NCI-H2029 (cell line): ENCODE data around the gene EHD4.

Source experiments
- DNase-seq: peaks from one replicate; lab custom pipeline; 2025; lab: John Stamatoyannopoulos, UW

EHD4 gene

GRCh38 chr15:41994772-41995475 lies 22.6 kb upstream of the EHD4 start:
- no peak for DNase-seq

DNA sequence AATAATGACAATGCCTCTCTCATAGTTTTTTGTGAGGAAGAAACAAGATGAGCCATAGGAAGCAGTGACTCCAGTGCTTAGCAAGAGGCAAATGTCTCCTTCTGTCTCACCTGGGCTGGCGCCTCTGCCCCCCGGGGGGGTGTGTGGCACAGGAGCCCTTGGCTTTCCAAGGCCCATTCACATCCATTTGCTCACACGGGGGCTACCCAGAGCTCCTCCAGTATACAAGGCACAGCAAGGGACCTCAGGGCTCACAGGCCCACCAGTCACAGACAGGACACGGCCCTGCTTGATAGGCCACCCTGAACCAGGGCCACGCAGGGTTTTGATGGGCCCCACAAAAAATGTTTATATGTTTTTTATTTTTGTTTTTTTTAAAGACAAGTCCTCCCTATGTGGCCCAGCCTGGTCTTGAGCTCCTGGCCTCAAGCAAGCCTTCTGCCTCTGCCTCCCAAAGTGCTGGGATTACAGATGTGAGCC lies 21.9 kb upstream of the EHD4 start:
- DNase-seq = no peak

- DNase-seq = no peak
Observed at GRCh38 chr15:41993472-41994170, 21.3 kb upstream of the EHD4 start.

- DNase-seq = no peak
Observed at GRCh38 chr15:41992803-41993190, 20.4 kb upstream of the EHD4 start.

DNA sequence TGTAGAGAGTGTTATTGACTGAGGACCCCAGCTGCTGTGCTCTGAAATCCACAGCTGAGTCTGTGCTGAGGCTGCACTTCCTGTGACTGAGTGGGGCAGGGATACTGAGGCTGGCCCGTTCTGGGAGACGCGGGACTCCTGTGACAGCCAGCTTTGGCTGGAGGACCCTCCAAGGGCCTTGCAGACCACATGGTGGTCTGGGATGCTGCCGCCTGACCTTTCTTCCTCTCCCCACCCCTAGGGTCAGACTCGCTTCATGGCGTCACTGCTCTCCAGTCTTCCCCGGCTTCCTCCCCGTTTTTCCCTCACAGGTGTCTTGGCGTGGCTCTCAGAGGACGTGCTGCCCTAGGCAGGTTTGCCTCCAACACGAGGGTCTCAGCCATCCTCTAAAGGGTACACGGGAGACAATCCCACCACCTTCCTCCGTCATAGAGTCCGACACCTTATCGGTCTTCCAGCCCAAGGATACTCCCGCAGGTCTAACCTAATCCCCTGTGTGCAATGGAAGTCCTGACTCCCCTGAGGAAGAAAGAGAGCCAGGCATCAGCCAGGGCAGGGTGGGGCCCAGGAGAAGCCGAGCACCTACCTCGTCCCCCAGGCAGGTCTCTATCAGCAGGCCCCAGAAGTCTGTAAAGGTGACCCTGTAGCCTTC lies 19.9 kb upstream of the EHD4 start:
- DNase-seq = no peak

GRCh38 chr15:41990691-41991090 lies 18.3 kb upstream of the EHD4 start:
- no peak for DNase-seq

- no peak for DNase-seq
Observed at GRCh38 chr15:41990243-41990605, 17.9 kb upstream of the EHD4 start.

DNA sequence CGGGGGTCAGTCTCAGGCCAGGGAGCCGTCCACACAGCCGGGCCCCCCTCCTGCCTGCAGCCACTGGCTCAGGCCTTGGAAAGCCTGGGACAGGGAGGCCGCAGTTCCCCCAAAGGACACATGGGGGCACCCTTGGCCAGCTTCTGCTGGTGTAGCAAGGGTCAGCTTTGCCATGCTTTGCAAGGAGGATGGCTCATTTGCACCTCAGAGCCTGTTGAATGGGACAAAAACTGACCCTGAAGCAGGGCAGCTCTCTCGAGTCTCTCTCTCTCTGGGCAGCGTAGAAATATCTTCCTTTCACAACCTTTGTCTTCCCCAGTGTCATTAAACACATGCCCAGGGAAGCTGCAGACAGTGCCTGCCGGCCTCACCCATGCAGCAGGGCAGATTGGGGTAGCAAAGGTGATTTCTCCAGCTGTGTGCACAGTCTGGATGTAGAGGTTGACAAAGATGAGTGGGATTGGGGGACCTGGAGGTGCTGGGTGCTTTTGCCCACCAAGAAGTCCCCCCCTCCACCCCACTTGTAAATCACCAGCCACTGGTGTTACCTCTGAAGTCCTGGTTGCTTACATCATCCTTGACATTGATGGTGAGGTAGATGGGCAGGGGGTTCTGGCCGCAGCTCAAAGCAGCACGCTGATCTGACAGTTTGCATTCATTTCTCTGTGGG lies 17.4 kb upstream of the EHD4 start:
- peak; percentile 12 for DNase-seq

DNA sequence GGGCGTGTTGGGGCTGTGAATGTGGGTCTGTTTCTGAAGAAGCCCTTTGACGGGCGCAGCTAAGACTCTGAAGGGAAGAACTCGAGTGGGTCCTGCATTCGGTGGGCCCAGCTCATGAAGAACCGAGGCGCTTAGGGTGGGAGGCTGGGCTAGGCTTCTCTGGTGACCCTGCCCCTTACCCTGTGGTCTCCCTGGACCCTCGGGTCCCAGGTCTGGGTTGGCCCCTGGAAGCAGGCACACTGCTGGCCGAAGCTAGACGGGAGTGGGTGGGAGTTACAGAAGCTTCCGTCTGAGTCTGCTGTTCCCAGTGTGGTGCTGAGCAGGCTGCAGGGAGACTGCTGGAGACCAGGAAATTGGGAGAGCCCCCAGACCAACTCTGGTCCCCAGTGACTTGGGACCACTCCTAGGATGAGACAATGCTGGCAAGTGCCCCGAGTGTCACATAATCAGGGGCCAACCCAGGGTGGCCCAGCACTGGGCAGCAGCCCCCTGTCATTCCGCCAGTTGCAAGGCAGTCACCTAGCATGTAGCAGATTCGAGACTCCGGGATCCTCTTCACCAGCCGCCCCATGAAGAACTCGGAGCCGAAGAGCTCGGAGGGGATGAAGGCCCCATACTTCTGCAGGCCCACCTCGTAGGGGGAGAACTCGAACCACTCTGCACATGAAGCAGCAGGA lies 16.7 kb upstream of the EHD4 start:
- DNase-seq = no peak

- no peak for DNase-seq
Observed at GRCh38 chr15:41987925-41988275, 15.5 kb upstream of the EHD4 start.

DNA sequence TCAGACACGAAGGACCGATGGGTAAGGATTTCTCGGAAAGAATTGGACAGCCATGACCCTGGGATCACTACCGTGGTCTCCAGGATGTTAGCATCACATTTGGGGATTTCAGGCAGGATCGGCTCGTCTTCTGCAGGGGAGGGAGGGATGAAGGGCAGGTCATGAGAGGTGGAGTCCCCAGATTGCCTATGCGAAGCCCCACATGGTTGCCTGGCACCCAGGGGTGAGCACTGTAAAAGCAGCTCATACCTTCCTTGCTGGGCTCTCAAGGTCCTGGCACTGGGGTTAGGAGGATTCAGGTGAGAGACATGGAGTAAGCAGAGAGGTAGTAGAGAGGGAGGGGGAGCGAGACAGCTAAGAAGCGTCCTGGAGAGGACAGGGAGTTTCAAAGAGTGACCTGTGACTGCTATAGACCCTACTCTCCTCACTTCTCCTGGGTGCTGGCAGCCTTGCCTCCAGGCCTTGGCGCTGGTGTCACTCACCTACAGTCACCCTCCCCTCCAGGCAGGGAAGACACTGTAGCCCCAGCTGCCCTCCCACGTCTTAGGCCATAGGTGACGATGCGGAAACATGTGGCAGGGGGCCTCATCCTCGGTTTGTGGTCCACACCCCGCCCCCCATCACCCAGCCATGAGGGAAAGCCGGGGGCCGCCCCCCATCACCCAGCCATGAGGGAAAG lies 15.0 kb upstream of the EHD4 start:
- no peak for DNase-seq

- no peak for DNase-seq
Observed at GRCh38 chr15:41985236-41986160, 13.1 kb upstream of the EHD4 start.

DNA sequence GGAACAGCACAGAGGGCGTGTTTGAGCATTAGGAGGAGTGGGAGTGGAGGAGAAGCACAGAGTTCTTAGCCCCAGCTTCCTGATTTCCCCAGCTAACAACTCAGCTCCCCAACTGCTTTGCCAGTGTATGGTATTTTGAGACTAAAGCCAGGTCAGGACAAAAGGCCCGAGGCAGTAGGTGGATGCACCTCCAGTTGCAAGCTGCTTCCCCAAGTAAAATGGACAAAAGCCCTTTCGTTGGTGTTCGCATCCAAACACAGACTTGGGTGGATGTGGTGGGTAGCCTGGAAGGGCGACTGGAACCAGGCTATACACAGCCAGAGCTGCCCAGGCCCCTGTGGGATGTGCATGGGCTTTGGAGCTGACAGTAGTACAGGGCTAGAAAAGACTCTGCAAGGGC lies 12.3 kb upstream of the EHD4 start:
- DNase-seq = no peak

- no peak for DNase-seq
Observed at GRCh38 chr15:41983621-41984571, 11.5 kb upstream of the EHD4 start.

DNA sequence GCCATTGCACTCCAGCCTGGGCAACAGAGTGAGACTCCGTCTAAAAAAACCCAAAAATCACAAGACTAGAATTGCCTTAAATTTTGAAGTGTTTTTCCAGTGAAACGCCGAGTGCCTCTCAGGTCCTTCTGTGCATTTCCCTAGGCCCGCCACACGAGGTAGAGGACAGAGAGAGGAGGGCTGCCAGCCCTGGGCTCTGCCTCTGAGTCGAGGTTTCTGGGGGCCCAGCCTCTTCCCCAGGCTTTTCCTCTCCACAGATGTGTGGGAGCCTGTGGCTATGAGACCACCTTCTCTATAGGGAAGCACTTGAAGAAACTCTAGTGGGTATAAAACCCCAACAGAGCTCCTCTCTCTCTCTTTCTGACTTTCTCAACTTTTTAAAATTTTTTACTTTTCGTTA lies 10.9 kb upstream of the EHD4 start:
- DNase-seq = no peak

DNA sequence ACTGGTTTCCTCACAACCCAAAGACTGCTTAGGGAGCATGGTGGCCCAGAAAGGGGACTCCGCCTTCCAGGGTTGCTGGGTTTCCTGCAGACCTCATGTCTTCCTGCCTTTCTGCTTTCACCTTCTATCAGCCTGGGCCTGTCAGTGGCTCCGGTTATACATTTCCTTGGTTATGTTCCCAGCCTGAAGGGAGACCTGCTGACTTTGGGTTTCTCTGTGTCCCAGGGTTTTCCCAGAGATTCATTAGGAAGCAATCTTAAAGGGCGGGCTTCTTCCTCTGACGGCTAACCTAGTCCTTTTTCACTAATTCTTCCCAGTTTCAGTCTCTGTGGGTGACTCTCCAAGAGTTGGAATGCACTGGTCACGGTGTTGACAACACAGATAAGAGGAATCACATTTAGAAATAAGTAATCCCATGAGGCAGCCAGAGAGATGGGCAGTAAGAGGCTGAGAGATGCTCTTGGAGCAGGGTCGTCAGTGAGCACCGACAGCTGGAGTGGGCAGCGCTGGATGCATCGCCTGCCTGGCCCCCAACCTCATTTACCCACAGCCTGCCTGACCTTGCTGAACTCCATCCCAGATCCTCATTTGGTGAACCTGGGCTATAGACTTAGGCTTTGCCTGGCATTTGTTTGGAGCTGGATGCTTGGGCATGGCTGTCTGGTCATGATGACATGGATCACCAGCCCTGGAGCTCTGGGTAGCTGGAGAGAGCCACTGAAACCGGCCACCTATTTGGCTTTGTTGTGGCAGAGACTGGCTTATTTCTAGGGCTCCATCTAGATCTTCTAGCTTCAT lies 10.0 kb upstream of the EHD4 start:
- no peak for DNase-seq

- DNase-seq = no peak
Observed at GRCh38 chr15:41981371-41982132, 9.2 kb upstream of the EHD4 start.
